DOHH2 (cell line): ENCODE data around the gene PNPLA7.

Source experiments
- H3F3A ChIP-seq: fragments of 200-600 bp; sonication (generic), shearing (Covaris generic); 2 replicates; pipeline ENCODE4 v1.6.0; 2016; ENCODE audit warnings: antibody characterized with exemption, mild to moderate bottlenecking; ENCODE audit not compliant: control insufficient read depth, insufficient read depth
- H3K27ac ChIP-seq: fragments of 200-600 bp; sonication (generic); 2 replicates; pipeline ENCODE4 v1.5.1; 2014; ENCODE audit warnings: low read depth, mild to moderate bottlenecking, low read length, moderate library complexity
- H3K27me3 ChIP-seq: fragments of 200-600 bp; sonication (generic); 2 replicates; pipeline ENCODE4 v1.6.1; 2014; ENCODE audit warnings: mild to moderate bottlenecking, low read length, mixed read lengths; ENCODE audit not compliant: control insufficient read depth
- H3K36me3 ChIP-seq: fragments of 200-600 bp; sonication (generic); 2 replicates; pipeline ENCODE4 v1.6.1; 2014; ENCODE audit warnings: mild to moderate bottlenecking, low read length, moderate library complexity, mixed read lengths; ENCODE audit not compliant: control insufficient read depth
- H3K4me1 ChIP-seq: fragments of 200-600 bp; sonication (generic); 2 replicates; pipeline ENCODE4 v1.6.1; 2014; ENCODE audit warnings: mild to moderate bottlenecking, low read length, mixed read lengths; ENCODE audit not compliant: control insufficient read depth
- H3K4me2 ChIP-seq: fragments of 200-600 bp; sonication (generic); 2 replicates; pipeline ENCODE4 v1.6.0; 2014; ENCODE audit warnings: mild to moderate bottlenecking, low read length, moderate library complexity
- H3K4me3 ChIP-seq: fragments of 200-600 bp; sonication (generic); 2 replicates; pipeline ENCODE4 v1.5.1; 2014; ENCODE audit warnings: mild to moderate bottlenecking, low read length, mixed read lengths
- H3K79me2 ChIP-seq: fragments of 200-600 bp; sonication (generic); 2 replicates; pipeline ENCODE4 v1.6.1; 2014; ENCODE audit warnings: mild to moderate bottlenecking, low read length, mixed read lengths; ENCODE audit not compliant: control insufficient read depth
- H3K9me2 ChIP-seq: fragments of 200-600 bp; sonication (generic); replicated peaks from 2 replicates; pipeline ENCODE4 v1.6.1; 2014; ENCODE audit warnings: mild to moderate bottlenecking, low read length, mixed read lengths; ENCODE audit not compliant: control insufficient read depth
- H3K9me3 ChIP-seq: fragments of 200-600 bp; sonication (generic); 2 replicates; pipeline ENCODE4 v1.6.1; 2014; ENCODE audit warnings: antibody characterized with exemption, low read length, mixed read lengths; ENCODE audit not compliant: control insufficient read depth, insufficient read depth
- H4K20me1 ChIP-seq: fragments of 200-600 bp; sonication (generic); 2 replicates; pipeline ENCODE4 v1.6.0; 2014; ENCODE audit warnings: low read depth, mild to moderate bottlenecking, antibody characterized with exemption, low read length, moderate library complexity; ENCODE audit not compliant: control insufficient read depth, insufficient read depth
- CTCF ChIP-seq: fragments of 200-600 bp; sonication (generic); IDR thresholded peaks from one replicate; pipeline ENCODE4 v1.5.1; 2014; ENCODE audit warnings: antibody characterized with exemption, mild to moderate bottlenecking, low read depth, low read length; ENCODE audit not compliant: poor library complexity, severe bottlenecking
- EZH2phosphoT487 ChIP-seq: fragments of 200-600 bp; sonication (generic); IDR thresholded peaks from 2 replicates; pipeline ENCODE4 v1.6.1; 2017; ENCODE audit warnings: borderline replicate concordance, mild to moderate bottlenecking, antibody characterized with exemption, low read length, moderate library complexity, mixed read lengths

PNPLA7 gene

GRCh38 chr9:137456864-137457405 is 93.3 kb downstream of the PNPLA7 start:
- peaks cover 62% of the 10 kb centered on the region for H3K36me3 ChIP-seq

GRCh38 chr9:137456061-137456863 is 93.9 kb downstream of the PNPLA7 start:
- Histone ChIP-seq H3F3A (no peaks in the 10 kb centered on the region), H3K9me3 (no peaks in the 10 kb centered on the region), H3K79me2 (peaks cover 20% of the 10 kb centered on the region), H3K27ac (no peak overlapping the region), H4K20me1 (no peaks in the 10 kb centered on the region; the same call in 1 of the 2 replicates), H3K4me1 (peaks cover 85% of the 10 kb centered on the region), H3K4me3 (peak overlapping the region; percentile 3; the same call in 1 of the 2 replicates), H3K9me2 (no peaks in the 10 kb centered on the region), H3K4me2 (peak overlapping the region; percentile 89; the same call in 1 of the 2 replicates), H3K36me3 (peaks cover 62% of the 10 kb centered on the region), H3K27me3 (no peaks in the 10 kb centered on the region)
- TF ChIP-seq CTCF (no peak), EZH2phosphoT487 (no peak)

More at GRCh38 chr9:137456864-137457405, 93.3 kb downstream of the PNPLA7 start:
- Histone ChIP-seq H3K27ac (no peak overlapping the region), H4K20me1 (no peaks in the 10 kb centered on the region; the same call in 1 of the 2 replicates), H3K9me3 (no peaks in the 10 kb centered on the region), H3K4me3 (peak overlapping the region; percentile 3; the same call in 1 of the 2 replicates), H3K79me2 (peaks cover 20% of the 10 kb centered on the region), H3K27me3 (no peaks in the 10 kb centered on the region), H3F3A (no peaks in the 10 kb centered on the region), H3K9me2 (no peaks in the 10 kb centered on the region), H3K4me2 (peak overlapping the region; percentile 86), H3K4me1 (peaks cover 86% of the 10 kb centered on the region)
- TF ChIP-seq EZH2phosphoT487 (no peak), CTCF (no peak)

GRCh38 chr9:137455359-137455991 is 94.7 kb downstream of the PNPLA7 start:
- Histone ChIP-seq H4K20me1 (no peaks in the 10 kb centered on the region; the same call in 1 of the 2 replicates), H3F3A (no peaks in the 10 kb centered on the region), H3K27me3 (no peaks in the 10 kb centered on the region), H3K36me3 (peaks cover 62% of the 10 kb centered on the region), H3K9me2 (no peaks in the 10 kb centered on the region), H3K9me3 (no peaks in the 10 kb centered on the region), H3K79me2 (peaks cover 20% of the 10 kb centered on the region), H3K4me2 (peak overlapping the region; percentile 89), H3K27ac (no peak overlapping the region), H3K4me3 (no peak overlapping the region), H3K4me1 (peaks cover 83% of the 10 kb centered on the region)
- no peak for TF ChIP-seq CTCF
- TF ChIP-seq EZH2phosphoT487, result no peak
